OCI-LY1 (cell line): Measurements from ENCODE around the gene TCF4.

Source experiments
- H2AFZ ChIP-seq: fragments of 200-600 bp; sonication (generic), shearing (Covaris generic); 2 replicates; pipeline ENCODE4 v1.6.0; 2014; ENCODE audit warnings: antibody characterized with exemption, mild to moderate bottlenecking, low read length
- H3F3A ChIP-seq: fragments of 200-600 bp; sonication (generic), shearing (Covaris generic); 2 replicates; pipeline ENCODE4 v1.6.0; 2014; ENCODE audit warnings: mild to moderate bottlenecking, antibody characterized with exemption, low read length, moderate library complexity; ENCODE audit not compliant: insufficient read depth
- H3K27ac ChIP-seq: fragments of 200-600 bp; sonication (generic); 2 replicates; pipeline ENCODE4 v1.5.1; 2014; ENCODE audit warnings: low read length, mixed run types, mild to moderate bottlenecking, low read depth; ENCODE audit not compliant: poor library complexity, severe bottlenecking
- H3K27me3 ChIP-seq: fragments of 200-600 bp; sonication (generic); 2 replicates; pipeline ENCODE4 v1.6.0; 2014; ENCODE audit warnings: antibody characterized with exemption, mild to moderate bottlenecking, low read length, moderate library complexity; ENCODE audit not compliant: insufficient read depth
- H3K36me3 ChIP-seq: fragments of 200-600 bp; sonication (generic); 2 replicates; pipeline ENCODE4 v1.6.1; 2014; ENCODE audit warnings: mild to moderate bottlenecking, antibody characterized with exemption, low read length, moderate library complexity, mixed read lengths; ENCODE audit not compliant: insufficient read depth
- H3K4me1 ChIP-seq: fragments of 200-600 bp; sonication (generic); 2 replicates; pipeline ENCODE4 v1.5.1; 2014; ENCODE audit warnings: mild to moderate bottlenecking, low read length, moderate library complexity; ENCODE audit not compliant: insufficient read depth, severe bottlenecking
- H3K4me2 ChIP-seq: fragments of 200-600 bp; sonication (generic), shearing (Covaris generic); 2 replicates; pipeline ENCODE4 v1.6.1; 2014; ENCODE audit warnings: low read length
- H3K4me3 ChIP-seq: fragments of 200-600 bp; sonication (generic); 2 replicates; pipeline ENCODE4 v1.5.1; 2014; ENCODE audit warnings: low read length, low read depth, mild to moderate bottlenecking, mixed read lengths; ENCODE audit not compliant: poor library complexity, severe bottlenecking
- H3K79me2 ChIP-seq: fragments of 200-600 bp; shearing (Covaris generic); 2 replicates; pipeline ENCODE4 v1.6.1; 2016; ENCODE audit warnings: mixed run types, low read length, mixed read lengths; ENCODE audit not compliant: insufficient read depth
- H3K9ac ChIP-seq: fragments of 200-600 bp; sonication (generic), shearing (Covaris generic); 2 replicates; pipeline ENCODE4 v1.6.1; 2014; ENCODE audit warnings: mild to moderate bottlenecking, low read length, mixed read lengths
- H3K9me2 ChIP-seq: fragments of 200-600 bp; sonication (generic), shearing (Covaris generic); 2 replicates; pipeline ENCODE4 v1.6.1; 2014; ENCODE audit warnings: low read depth, mild to moderate bottlenecking, low read length, mixed read lengths
- H3K9me3 ChIP-seq: fragments of 200-600 bp; shearing (Covaris generic); 2 replicates; pipeline ENCODE4 v1.6.1; 2014; ENCODE audit warnings: low read length, mixed read lengths
- H4K20me1 ChIP-seq: fragments of 200-600 bp; sonication (generic), shearing (Covaris generic); 2 replicates; pipeline ENCODE4 v1.6.0; 2016; ENCODE audit warnings: mild to moderate bottlenecking, low read length; ENCODE audit not compliant: insufficient read depth
- EZH2 ChIP-seq: fragments of 200-600 bp; sonication (generic), shearing (Covaris generic); IDR thresholded peaks from 2 replicates; pipeline ENCODE4 v1.8.0; 2017; ENCODE audit warnings: borderline replicate concordance, mixed run types, mild to moderate bottlenecking, antibody characterized with exemption, low read length, moderate library complexity, mixed read lengths
- TF ChIP-seq, protein P1 (sequence below): fragments of 200-600 bp; sonication (generic), shearing (Covaris generic); IDR thresholded peaks from 2 replicates; pipeline ENCODE4 v1.5.1; 2017; ENCODE audit warnings: mild to moderate bottlenecking, antibody characterized with exemption, low read length, moderate library complexity, mixed read lengths

TCF4 gene

GRCh38 chr18:55588111-55588869 is at the start of gene TCF4:
TSS of gene TCF4 (minus strand) at chr18:55588192. CDS start at chr18:55587116, 1,076 bp downstream.
- no peak for TF ChIP-seq EZH2
- TF ChIP-seq, protein P1, sequence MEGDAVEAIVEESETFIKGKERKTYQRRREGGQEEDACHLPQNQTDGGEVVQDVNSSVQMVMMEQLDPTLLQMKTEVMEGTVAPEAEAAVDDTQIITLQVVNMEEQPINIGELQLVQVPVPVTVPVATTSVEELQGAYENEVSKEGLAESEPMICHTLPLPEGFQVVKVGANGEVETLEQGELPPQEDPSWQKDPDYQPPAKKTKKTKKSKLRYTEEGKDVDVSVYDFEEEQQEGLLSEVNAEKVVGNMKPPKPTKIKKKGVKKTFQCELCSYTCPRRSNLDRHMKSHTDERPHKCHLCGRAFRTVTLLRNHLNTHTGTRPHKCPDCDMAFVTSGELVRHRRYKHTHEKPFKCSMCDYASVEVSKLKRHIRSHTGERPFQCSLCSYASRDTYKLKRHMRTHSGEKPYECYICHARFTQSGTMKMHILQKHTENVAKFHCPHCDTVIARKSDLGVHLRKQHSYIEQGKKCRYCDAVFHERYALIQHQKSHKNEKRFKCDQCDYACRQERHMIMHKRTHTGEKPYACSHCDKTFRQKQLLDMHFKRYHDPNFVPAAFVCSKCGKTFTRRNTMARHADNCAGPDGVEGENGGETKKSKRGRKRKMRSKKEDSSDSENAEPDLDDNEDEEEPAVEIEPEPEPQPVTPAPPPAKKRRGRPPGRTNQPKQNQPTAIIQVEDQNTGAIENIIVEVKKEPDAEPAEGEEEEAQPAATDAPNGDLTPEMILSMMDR: no peak
- Histone ChIP-seq H3K27me3 (no peaks in the 10 kb centered on the region), H3K27ac (peak within 1 kb of the TSS; percentile 94), H3K4me2 (peak within 1 kb of the TSS; percentile 81), H3K36me3 (peaks cover 14% of the 10 kb centered on the region; the same call in 1 of the 2 replicates), H3K9ac (peak within 1 kb of the TSS; percentile 78), H3K9me3 (no peaks in the 10 kb centered on the region), H3F3A (no peaks in the 10 kb centered on the region; the same call in 1 of the 2 replicates), H3K9me2 (no peaks in the 10 kb centered on the region), H4K20me1 (no peaks in the 10 kb centered on the region), H3K4me3 (peak within 1 kb of the TSS; percentile 75), H2AFZ (no peak within 1 kb of the TSS), H3K79me2 (peaks cover 35% of the 10 kb centered on the region), H3K4me1 (peaks cover 25% of the 10 kb centered on the region)

DNA sequence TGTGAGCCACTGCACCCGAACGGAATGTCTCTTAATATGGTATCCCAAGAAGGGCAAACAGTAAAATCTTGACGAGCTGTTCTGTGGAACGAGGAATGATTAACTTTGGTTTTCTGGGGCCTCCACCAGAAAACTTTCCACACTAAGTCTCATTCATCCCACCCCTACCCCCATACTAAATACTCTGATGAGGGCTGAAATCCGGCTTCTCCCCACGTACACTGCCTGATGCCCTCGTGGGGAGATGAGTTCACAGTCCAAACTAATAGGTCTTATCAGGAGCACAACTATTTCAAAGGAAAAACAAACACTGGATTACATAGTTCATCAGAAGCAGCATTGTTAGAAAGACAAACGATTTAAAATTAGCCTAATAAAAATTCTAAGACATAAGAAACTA is 49.2 kb upstream of the TCF4 start:
- no peak overlapping the region for H3K4me3 ChIP-seq
- no peak overlapping the region for H3K9ac ChIP-seq
- H3K79me2 ChIP-seq: no peaks in the 10 kb centered on the region
- no peaks in the 10 kb centered on the region for H3K27me3 ChIP-seq
- TF ChIP-seq EZH2: no peak
- TF ChIP-seq, protein P1: no peak
- no peak overlapping the region for H2AFZ ChIP-seq
- no peaks in the 10 kb centered on the region; the same call in 1 of the 2 replicates for H3K9me2 ChIP-seq
- H3K9me3 ChIP-seq: peaks cover 4% of the 10 kb centered on the region; the same call in 1 of the 2 replicates
- H3K4me1 ChIP-seq: no peaks in the 10 kb centered on the region
- no peaks in the 10 kb centered on the region for H3F3A ChIP-seq
- no peak overlapping the region for H3K27ac ChIP-seq
- H3K4me2 ChIP-seq: no peak overlapping the region
- no peaks in the 10 kb centered on the region for H3K36me3 ChIP-seq
- no peaks in the 10 kb centered on the region for H4K20me1 ChIP-seq

DNA sequence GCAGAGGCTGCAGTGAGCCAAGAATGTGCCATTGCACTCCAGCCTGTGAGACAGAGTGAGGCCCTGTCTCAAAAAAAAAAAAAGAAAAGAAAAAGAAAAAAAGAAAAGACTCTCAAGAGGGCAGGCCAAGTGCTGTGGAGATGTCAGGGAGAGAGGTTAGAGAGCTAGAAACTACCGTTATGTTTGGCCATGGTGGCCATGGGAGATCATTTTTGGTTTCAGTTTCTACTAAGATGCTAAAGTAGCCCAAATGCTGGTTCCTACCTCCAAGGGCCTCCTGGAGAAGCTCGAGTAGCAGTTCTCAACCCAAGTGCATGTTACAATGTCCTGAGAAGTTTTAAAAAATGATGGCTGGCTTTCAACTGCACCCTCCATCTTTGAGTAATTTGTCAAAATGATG is 47.4 kb upstream of the TCF4 start:
- Histone ChIP-seq H3K4me2 (no peak overlapping the region), H3K36me3 (no peaks in the 10 kb centered on the region), H3K27me3 (no peaks in the 10 kb centered on the region), H3K9me3 (no peaks in the 10 kb centered on the region), H3F3A (no peaks in the 10 kb centered on the region), H3K27ac (no peak overlapping the region), H3K4me3 (no peak overlapping the region), H4K20me1 (no peaks in the 10 kb centered on the region), H2AFZ (no peak overlapping the region), H3K9me2 (no peaks in the 10 kb centered on the region; the same call in 1 of the 2 replicates), H3K79me2 (no peaks in the 10 kb centered on the region), H3K9ac (no peak overlapping the region), H3K4me1 (no peaks in the 10 kb centered on the region)
- TF ChIP-seq, protein P1: no peak
- no peak for TF ChIP-seq EZH2
